ENCODE results near the gene TNFRSF12A.

DNA sequence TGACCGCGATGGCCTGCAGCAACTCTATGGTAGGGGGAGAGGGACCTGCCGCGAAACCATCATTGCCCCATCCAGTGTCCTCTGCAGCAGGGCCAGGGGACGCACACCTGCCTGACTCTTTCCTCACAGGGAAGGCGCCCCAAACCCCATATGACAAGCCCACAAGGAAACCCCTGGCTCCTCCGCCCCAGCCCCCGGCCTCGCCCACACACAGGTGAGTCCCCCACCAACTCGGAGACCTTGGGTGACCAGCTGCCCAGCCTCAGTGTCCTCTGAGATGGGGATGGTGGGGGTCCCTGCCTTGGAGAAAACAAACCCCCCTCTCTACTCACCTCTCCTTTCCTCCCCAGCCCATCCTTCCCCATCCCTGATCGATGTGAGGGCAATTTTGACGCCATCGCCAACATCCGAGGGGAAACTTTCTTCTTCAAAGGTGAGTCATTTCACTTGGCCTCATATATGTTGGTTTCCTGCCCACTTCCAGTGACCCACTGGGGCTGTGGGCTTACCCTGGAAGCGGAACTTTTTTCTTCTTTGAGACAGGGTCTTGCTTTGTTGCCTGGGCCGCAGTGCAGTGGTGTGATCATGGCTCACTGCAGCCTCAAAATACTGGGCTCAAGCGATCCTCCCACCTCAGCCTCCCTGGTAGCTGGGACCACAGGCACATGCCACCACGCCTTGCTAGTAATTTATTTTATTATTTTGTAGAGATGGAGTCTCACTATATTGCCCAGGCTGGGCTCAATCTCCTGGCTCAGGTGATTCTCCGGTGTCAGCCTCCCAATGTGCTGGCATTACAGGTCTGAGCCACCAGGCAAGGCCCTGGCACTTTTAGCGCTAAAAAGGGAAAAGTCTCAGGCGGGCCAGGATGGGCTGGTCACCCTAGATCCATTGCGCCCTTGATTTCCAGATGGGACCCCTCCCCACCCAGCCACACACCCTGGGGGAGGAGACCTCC, 37.3 kb downstream of the TNFRSF12A start:
- TF ChIP-seq, protein P1, sequence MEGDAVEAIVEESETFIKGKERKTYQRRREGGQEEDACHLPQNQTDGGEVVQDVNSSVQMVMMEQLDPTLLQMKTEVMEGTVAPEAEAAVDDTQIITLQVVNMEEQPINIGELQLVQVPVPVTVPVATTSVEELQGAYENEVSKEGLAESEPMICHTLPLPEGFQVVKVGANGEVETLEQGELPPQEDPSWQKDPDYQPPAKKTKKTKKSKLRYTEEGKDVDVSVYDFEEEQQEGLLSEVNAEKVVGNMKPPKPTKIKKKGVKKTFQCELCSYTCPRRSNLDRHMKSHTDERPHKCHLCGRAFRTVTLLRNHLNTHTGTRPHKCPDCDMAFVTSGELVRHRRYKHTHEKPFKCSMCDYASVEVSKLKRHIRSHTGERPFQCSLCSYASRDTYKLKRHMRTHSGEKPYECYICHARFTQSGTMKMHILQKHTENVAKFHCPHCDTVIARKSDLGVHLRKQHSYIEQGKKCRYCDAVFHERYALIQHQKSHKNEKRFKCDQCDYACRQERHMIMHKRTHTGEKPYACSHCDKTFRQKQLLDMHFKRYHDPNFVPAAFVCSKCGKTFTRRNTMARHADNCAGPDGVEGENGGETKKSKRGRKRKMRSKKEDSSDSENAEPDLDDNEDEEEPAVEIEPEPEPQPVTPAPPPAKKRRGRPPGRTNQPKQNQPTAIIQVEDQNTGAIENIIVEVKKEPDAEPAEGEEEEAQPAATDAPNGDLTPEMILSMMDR (IDR thresholded peaks at IDR 0.05; ENCODE audit: low read depth, low read length), result no peak
- no peak for TF ChIP-seq EZH2phosphoT487 (IDR thresholded peaks at IDR 0.05; ENCODE audit: low read depth)
